PFSK-1 (cell line): ENCODE measurements around the gene PLCXD3.

ENCODE experiments used
- FOXP2 ChIP-seq: optimal IDR thresholded peaks from 2 replicates; pipeline ENCODE3; 2011; ENCODE audit warnings: borderline replicate concordance, control low read depth, inconsistent platforms; ENCODE audit not compliant: insufficient read depth; ENCODE audit errors: extremely low read length, extremely low read depth
- POLR2AphosphoS5 ChIP-seq: IDR thresholded peaks from 2 replicates; pipeline ENCODE4 v1.6.1; 2012; ENCODE audit warnings: low read depth, mild to moderate bottlenecking, control low read depth, low read length, moderate library complexity
- SIN3A ChIP-seq: IDR thresholded peaks from 2 replicates; pipeline ENCODE4 v1.6.1; 2012; ENCODE audit warnings: mild to moderate bottlenecking, low read length, moderate library complexity, borderline replicate concordance; ENCODE audit not compliant: insufficient read depth
- TAF1 ChIP-seq: IDR thresholded peaks from 2 replicates; pipeline ENCODE4 v1.6.1; 2012; ENCODE audit warnings: low read length, control low read depth, borderline replicate concordance; ENCODE audit not compliant: insufficient read depth

GRCh38 chr5:41312066-41312465 is 198.3 kb downstream of the PLCXD3 start:
- no peak for TF ChIP-seq SIN3A
- no peak for TF ChIP-seq TAF1
- TF ChIP-seq POLR2AphosphoS5: no peak
- no peak for TF ChIP-seq FOXP2
